Neuron (in vitro differentiated cells): Measurements from ENCODE around the gene SETDB2.
A peak's percentile ranks its signal among the peaks of the same experiment; 100 is the strongest.

Experiments
- H2AFZ ChIP-seq: one replicate; pipeline ENCODE4 v1.6.1; 2013; ENCODE audit warnings: low read depth, mild to moderate bottlenecking, inconsistent platforms, low read length, moderate library complexity
- H3K27me3 ChIP-seq: one replicate; pipeline ENCODE4 v1.6.1; 2013; ENCODE audit warnings: low read length; ENCODE audit not compliant: insufficient read depth
- H3K36me3 ChIP-seq: one replicate; pipeline ENCODE4 v1.6.1; 2013; ENCODE audit warnings: low read length; ENCODE audit not compliant: insufficient read depth
- H3K4me1 ChIP-seq: one replicate; pipeline ENCODE4 v1.6.1; 2013; ENCODE audit warnings: low read length; ENCODE audit not compliant: insufficient read depth
- H3K4me3 ChIP-seq: 2 replicates; pipeline ENCODE4 v1.5.1; 2013; ENCODE audit warnings: mild to moderate bottlenecking, low read length, moderate library complexity
- H3K9me3 ChIP-seq: one replicate; pipeline ENCODE4 v1.6.1; 2013; ENCODE audit warnings: low read length

The SETDB2 gene

GRCh38 chr13:49441846-49442245 is 2.2 kb upstream of the SETDB2 start:
- Histone ChIP-seq H2AFZ (no peak overlapping the region), H3K36me3 (no peaks in the 10 kb centered on the region), H3K4me1 (peaks cover 10% of the 10 kb centered on the region), H3K9me3 (no peaks in the 10 kb centered on the region), H3K27me3 (no peaks in the 10 kb centered on the region), H3K4me3 (no peak overlapping the region)

- Histone ChIP-seq H3K9me3 (no peaks in the 10 kb centered on the region), H3K4me3 (peak overlapping the region; percentile 77), H2AFZ (peak overlapping the region; percentile 64), H3K4me1 (peaks cover 10% of the 10 kb centered on the region), H3K36me3 (no peaks in the 10 kb centered on the region), H3K27me3 (no peaks in the 10 kb centered on the region)
Observed at GRCh38 chr13:49443357-49443703, 744 bp upstream of the SETDB2 start.

GRCh38 chr13:49444524-49445395 is 686 bp downstream of the SETDB2 start:
- Histone ChIP-seq H3K4me1 (peaks cover 10% of the 10 kb centered on the region), H3K36me3 (no peaks in the 10 kb centered on the region)

GRCh38 chr13:49446473-49446872 is 2.4 kb downstream of the SETDB2 start:
- Histone ChIP-seq H3K36me3 (no peaks in the 10 kb centered on the region), H3K4me3 (no peak overlapping the region), H3K27me3 (no peaks in the 10 kb centered on the region), H3K4me1 (peaks cover 10% of the 10 kb centered on the region), H2AFZ (no peak overlapping the region), H3K9me3 (no peaks in the 10 kb centered on the region)

More at GRCh38 chr13:49444524-49445395, 686 bp downstream of the SETDB2 start:
- no peaks in the 10 kb centered on the region for H3K9me3 ChIP-seq
- H2AFZ ChIP-seq, result peak overlapping the region; percentile 79
- no peaks in the 10 kb centered on the region for H3K27me3 ChIP-seq
- H3K4me3 ChIP-seq, result peak overlapping the region; percentile 77

GRCh38 chr13:49448753-49449152 is 4.7 kb downstream of the SETDB2 start:
- peaks cover 7% of the 10 kb centered on the region for H3K4me1 ChIP-seq
- no peaks in the 10 kb centered on the region for H3K9me3 ChIP-seq
- no peaks in the 10 kb centered on the region for H3K36me3 ChIP-seq
- no peaks in the 10 kb centered on the region for H3K27me3 ChIP-seq
- no peak overlapping the region for H3K4me3 ChIP-seq
- no peak overlapping the region for H2AFZ ChIP-seq

- Histone ChIP-seq H3K36me3 (no peaks in the 10 kb centered on the region), H2AFZ (no peak overlapping the region), H3K4me1 (peaks cover 2% of the 10 kb centered on the region), H3K27me3 (no peaks in the 10 kb centered on the region), H3K4me3 (no peak overlapping the region), H3K9me3 (no peaks in the 10 kb centered on the region)
Observed at GRCh38 chr13:49450105-49450819, 6.2 kb downstream of the SETDB2 start.

GRCh38 chr13:49452725-49453457 is 8.8 kb downstream of the SETDB2 start:
- Histone ChIP-seq H2AFZ (no peak overlapping the region), H3K4me1 (no peaks in the 10 kb centered on the region), H3K9me3 (no peaks in the 10 kb centered on the region), H3K4me3 (no peak overlapping the region), H3K36me3 (no peaks in the 10 kb centered on the region), H3K27me3 (no peaks in the 10 kb centered on the region)

GRCh38 chr13:49453465-49453864 is 9.4 kb downstream of the SETDB2 start:
- H3K4me1 ChIP-seq, result no peaks in the 10 kb centered on the region
- no peak overlapping the region for H3K4me3 ChIP-seq
- no peak overlapping the region for H2AFZ ChIP-seq
- H3K36me3 ChIP-seq, result no peaks in the 10 kb centered on the region
- no peaks in the 10 kb centered on the region for H3K27me3 ChIP-seq
- no peaks in the 10 kb centered on the region for H3K9me3 ChIP-seq

- no peaks in the 10 kb centered on the region for H3K27me3 ChIP-seq
- H2AFZ ChIP-seq, result no peak overlapping the region
- H3K4me3 ChIP-seq, result no peak overlapping the region
- H3K4me1 ChIP-seq, result no peaks in the 10 kb centered on the region
- no peaks in the 10 kb centered on the region for H3K36me3 ChIP-seq
- H3K9me3 ChIP-seq, result no peaks in the 10 kb centered on the region
Observed at GRCh38 chr13:49454388-49455006, 10.4 kb downstream of the SETDB2 start.

- Histone ChIP-seq H3K36me3 (no peaks in the 10 kb centered on the region), H3K27me3 (no peaks in the 10 kb centered on the region), H3K9me3 (no peaks in the 10 kb centered on the region), H3K4me3 (no peak overlapping the region), H2AFZ (no peak overlapping the region), H3K4me1 (no peaks in the 10 kb centered on the region)
Observed at GRCh38 chr13:49455007-49455398, 10.9 kb downstream of the SETDB2 start.

GRCh38 chr13:49456156-49456555 is 12.1 kb downstream of the SETDB2 start:
- H3K27me3 ChIP-seq, result no peaks in the 10 kb centered on the region
- H3K4me3 ChIP-seq, result no peak overlapping the region
- no peaks in the 10 kb centered on the region for H3K4me1 ChIP-seq
- H3K36me3 ChIP-seq, result no peaks in the 10 kb centered on the region
- no peaks in the 10 kb centered on the region for H3K9me3 ChIP-seq
- no peak overlapping the region for H2AFZ ChIP-seq

- H3K4me1 ChIP-seq, result no peaks in the 10 kb centered on the region
- H3K36me3 ChIP-seq, result peaks cover 8% of the 10 kb centered on the region
- H2AFZ ChIP-seq, result no peak overlapping the region
- no peaks in the 10 kb centered on the region for H3K9me3 ChIP-seq
- no peak overlapping the region for H3K4me3 ChIP-seq
- H3K27me3 ChIP-seq, result no peaks in the 10 kb centered on the region
Observed at GRCh38 chr13:49457221-49457620, 13.1 kb downstream of the SETDB2 start.

GRCh38 chr13:49459580-49459979 is 15.5 kb downstream of the SETDB2 start:
- no peaks in the 10 kb centered on the region for H3K4me1 ChIP-seq
- H3K36me3 ChIP-seq, result peaks cover 20% of the 10 kb centered on the region
- no peak overlapping the region for H3K4me3 ChIP-seq
- peaks cover 12% of the 10 kb centered on the region for H3K9me3 ChIP-seq
- no peak overlapping the region for H2AFZ ChIP-seq
- H3K27me3 ChIP-seq, result no peaks in the 10 kb centered on the region
